ENCODE measurements around the gene FOXE3.

GRCh38 chr1:47395433-47395832 lies 20.7 kb upstream of the FOXE3 start:
- TF ChIP-seq JUN (IDR thresholded peaks at IDR 0.05), result no peak
- TF ChIP-seq PHF8 (IDR thresholded peaks at IDR 0.05; ENCODE audit: borderline replicate concordance, low read depth), result no peak
- no peak for TF ChIP-seq CTCF (IDR thresholded peaks at IDR 0.05)
- TF ChIP-seq POLR2A (IDR thresholded peaks at IDR 0.05; ENCODE audit: low read length), result no peak
- no peak for TF ChIP-seq RFX5 (IDR thresholded peaks at IDR 0.05)
- TF ChIP-seq NFE2L2 (conservative IDR thresholded peaks at IDR 0.05; ENCODE audit: low read length), result no peak
- TF ChIP-seq MAX (IDR thresholded peaks at IDR 0.05), result no peak
- TF ChIP-seq HES2 (IDR thresholded peaks at IDR 0.05), result no peak
- no peak for TF ChIP-seq MAZ (IDR thresholded peaks at IDR 0.05; ENCODE audit: borderline replicate concordance, low read depth, low read length)
- no peak for TF ChIP-seq ESRRA (IDR thresholded peaks at IDR 0.05; ENCODE audit: borderline replicate concordance, low read length)
- no peak for TF ChIP-seq EP300 (IDR thresholded peaks at IDR 0.05)
- no peak for TF ChIP-seq JUNB (IDR thresholded peaks at IDR 0.05)
- no peak for TF ChIP-seq CEBPB (IDR thresholded peaks at IDR 0.05)

Data from A549 (cell line).